Keratinocyte (primary cell): ENCODE measurements around the gene ANKRD44.

Source experiments
- CTCF ChIP-seq, 3 experiments: IDR thresholded peaks in 1 of 3; conservative IDR thresholded peaks in 1 of 3; optimal IDR thresholded peaks in 1 of 3; 2 replicates in 2 of 3; 3 replicates in 1 of 3; pipeline versions ENCODE3 to v1.5.1; 2011; ENCODE audit warnings: low read length in 3 of 3, mild to moderate bottlenecking in 3 of 3, moderate library complexity in 2 of 3, control low read depth in 1 of 3, inconsistent platforms in 1 of 3; ENCODE audit not compliant: insufficient read depth in 2 of 3; ENCODE audit errors: extremely low read depth in 1 of 3
- EZH2 ChIP-seq: IDR thresholded peaks from one replicate; pipeline ENCODE4 v1.6.1; 2012; ENCODE audit warnings: inconsistent platforms, mild to moderate bottlenecking, low read length, moderate library complexity

- TF ChIP-seq CTCF (optimal IDR thresholded peaks at IDR 0.05 in 1 of 3, IDR thresholded peaks at IDR 0.05 in 1 of 3, conservative IDR thresholded peaks at IDR 0.05 in 1 of 3; ENCODE audit: extremely low read depth in 1 of 3, insufficient read depth in 2 of 3, low read length in 3 of 3) (no peak), EZH2 (no peak)
These were observed 37.1 kb downstream of the ANKRD44 start for GRCh38 chr2:197273485-197273884.
